AG10803 (cell line): ENCODE measurements around the gene SMG6.

ENCODE experiments used
- DNase-seq: peaks from one replicate; pipeline ENCODE4 v3.0.0; 2010; ENCODE audit warnings: low read depth
- H3K4me3 ChIP-seq: 2 replicates; pipeline ENCODE4 v1.5.1; 2011; ENCODE audit warnings: mild to moderate bottlenecking, low read length, control low read depth
- CTCF ChIP-seq: conservative IDR thresholded peaks from 2 replicates; pipeline ENCODE4 v1.5.1; 2011; ENCODE audit warnings: mild to moderate bottlenecking, low read length, control low read depth, inconsistent platforms

The SMG6 gene

GRCh38 chr17:2048805-2049204, 254.8 kb downstream of the SMG6 start:
- peak overlapping the region; percentile 77 for H3K4me3 ChIP-seq

GRCh38 chr17:2047590-2047989, 256.0 kb downstream of the SMG6 start:
- DNase-seq, result no peak
- no peak for TF ChIP-seq CTCF
- H3K4me3 ChIP-seq, result no peak overlapping the region

More at GRCh38 chr17:2048805-2049204, 254.8 kb downstream of the SMG6 start:
- DNase-seq, result no peak
- TF ChIP-seq CTCF, result no peak

- no peak for DNase-seq
- H3K4me3 ChIP-seq, result no peak overlapping the region
- no peak for TF ChIP-seq CTCF
Measured at GRCh38 chr17:2044263-2044894, 259.2 kb downstream of the SMG6 start.

GRCh38 chr17:2043785-2044184, 259.8 kb downstream of the SMG6 start:
- no peak for TF ChIP-seq CTCF
- no peak overlapping the region for H3K4me3 ChIP-seq
- DNase-seq, result peak; percentile 88

GRCh38 chr17:2042933-2043332, 260.7 kb downstream of the SMG6 start:
- H3K4me3 ChIP-seq, result peak overlapping the region; percentile 91
- DNase-seq, result no peak
- no peak for TF ChIP-seq CTCF

- no peak for DNase-seq
- peak; percentile 40 for TF ChIP-seq CTCF
- peak overlapping the region; percentile 91 for H3K4me3 ChIP-seq
Measured at GRCh38 chr17:2042390-2042847, 261.2 kb downstream of the SMG6 start.
